Heart right ventricle (tissue), 16 donors: ENCODE results near the gene TKFC. TPM values are rescaled to one million over a fixed set of nuclear protein-coding genes. Genes with fewer than 3 reads are reported as not detected.

Source experiments
- ATAC-seq, 8 donors: fragments of 200-7000 bp; cut with Tn5 transposase; one replicate each; pipeline ENCODE4 v1.9.1; 2020; ENCODE audit warnings: mild to moderate bottlenecking in 8 of 8, moderate library complexity in 8 of 8, moderate number of reproducible peaks in 1 of 8
- DNase-seq, 2 donors: peaks; one replicate each; pipeline ENCODE4 v3.0.0-alpha.2; 2020
- H3K27ac ChIP-seq, 10 donors: fragments of 200-600 bp; sonication (generic) in 2 of 10; one replicate each; pipeline versions ENCODE4 v1.5.0 to v1.8.0; 2020 to 2022; ENCODE audit warnings: mild to moderate bottlenecking in 3 of 10
- H3K27me3 ChIP-seq, 7 donors: fragments of 200-600 bp; one replicate each; pipeline ENCODE4 v1.8.0; 2021 to 2022; ENCODE audit warnings: mild to moderate bottlenecking in 2 of 7
- H3K36me3 ChIP-seq, 9 donors: fragments of 200-600 bp; sonication (generic) in 1 of 9; one replicate each; pipeline versions ENCODE4 v1.5.0 to v1.8.0; 2020 to 2022; ENCODE audit warnings: mild to moderate bottlenecking in 2 of 9
- H3K4me1 ChIP-seq, 9 donors: fragments of 200-600 bp; sonication (generic) in 1 of 9; one replicate each; pipeline versions ENCODE4 v1.5.0 to v1.8.0; 2020 to 2022; ENCODE audit warnings: mild to moderate bottlenecking in 4 of 9
- H3K4me3 ChIP-seq, 10 donors: fragments of 200-600 bp; sonication (generic) in 2 of 10; one replicate each; pipeline versions ENCODE4 v1.5.0 to v1.8.0; 2020 to 2022; ENCODE audit warnings: mild to moderate bottlenecking in 7 of 10, moderate library complexity in 2 of 10
- H3K9me3 ChIP-seq, 11 donors: fragments of 200-600 bp in 10 of 11; sonication (generic) in 2 of 11; one replicate each; pipeline versions ENCODE4 v1.5.0 to v1.8.0; 2013 to 2022; ENCODE audit warnings: mild to moderate bottlenecking in 2 of 11, control low read depth in 1 of 11, moderate library complexity in 1 of 11
- CTCF ChIP-seq, 9 donors: fragments of 200-600 bp; sonication (generic) in 2 of 9; IDR thresholded peaks; one replicate each; pipeline versions ENCODE4 v1.5.0 to v1.8.0; 2021 to 2022; ENCODE audit warnings: antibody characterized with exemption in 9 of 9, mild to moderate bottlenecking in 5 of 9, moderate library complexity in 1 of 9
- WGBS, 2 donors: extraction: QIAGEN DNeasy Blood & Tissue Kit; methylation state at CpG; one replicate each; pipeline ENCODE4 v1.1.7; 2013; ENCODE audit warnings: inconsistent platforms in 1 of 2; 5-methylcytosine and 5-hydroxymethylcytosine counted together
- intact Hi-C, 10 donors: fragments of 100-400 bp; cut with DNase I; formaldehyde crosslinking; loops; one replicate each; pipeline versions ENCODE4 v1.11.1 to v1.14.2; 2022
- polyA plus RNA-seq, 2 donors: library from polyadenylated mRNA; stranded (reverse); fragments of 200-250 nt; gene quantifications; one replicate each; pipeline ENCODE4 v1.2.3, GENCODE V29; 2013
- total RNA-seq, 10 donors: library from RNA; stranded (reverse); fragmentation: NEBNext Ultra II Directional in 3 of 10; extraction: Animal tissue kit (Norgen Biotek cat#: 25700) in 3 of 10; gene quantifications; one replicate each; pipeline versions ENCODE4 v1.2.1 to v1.2.4, GENCODE V29; 2021 to 2023
- donor health status: Arrhythmogenic right ventricular cardiomyopathy.
- donor health status: ischemic (EF 13 %, LVEDD 7.1; RV severe dilation, severe dysfunction).
- donor health status: healthy with polysubstance abuse.
- donor health status: DM: no; HTN: yes; CAD: no.
- donor health status: DM: no; HTN: no; CAD: no.
- donor health status: ischemic (EF 25% LVEDD 6.9; RV normal size, moderate dysfunction).
- donor health status: ischemic (EF 25% LVEDD 5.7; RV mildly dilated, moderate dysfunction).
- donor health status: healthy.
- donor health status: DM: yes; HTN: yes; CAD: no.
- donor health status: Ischemic cardiomyopathy.
- donor health status: ischemic (EF 35%, LVEDD 5.7; RV mildly dilated, moderate dysfunction).
- donor health status: nonischemic (EF 11% LVEDD 7.7; RV severe dilation, severe dysfunction).
- donor health status: DM: yes; HTN: yes; CAD: no.
- donor health status: PGD.
- donor health status: ischemic (EF 29% LVEDD 5.4; RV normal size, mild dysfunction).
- donor health status: nonischemic (EF 23%, LVEDD 6.1; RV moderate dilation, normal function).

Gene TKFC
- total and polyA plus RNA-seq, 12 donors, result 11.8 to 26.1 (median 19.7) TPM

DNA sequence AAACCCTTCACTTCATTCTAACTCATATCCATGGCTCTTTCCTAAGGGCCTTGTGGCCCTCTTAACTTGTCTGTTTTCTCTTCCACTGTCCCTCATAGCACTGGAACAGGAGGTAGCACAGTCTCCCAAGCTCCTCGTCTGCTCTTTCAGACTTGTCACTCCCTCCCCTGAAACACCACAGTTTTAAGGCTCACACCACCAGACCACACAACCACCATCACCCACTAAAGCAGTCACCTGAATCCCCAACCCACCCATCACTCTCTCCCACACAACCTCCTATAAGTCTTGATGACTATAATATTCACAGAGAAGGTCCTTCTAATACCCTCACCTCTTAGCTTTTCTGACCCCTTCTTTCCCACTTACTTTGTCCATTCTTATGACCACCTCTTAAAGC, 26.8 kb upstream of the TKFC start:
- Histone ChIP-seq H3K4me3 (no peak overlapping the region), H3K4me1 (no peaks in the 10 kb centered on the region), H3K9me3 (no peaks in the 10 kb centered on the region), H3K27ac (no peak overlapping the region), H3K36me3 (peaks cover 0 to 100% (median 88%) of the 10 kb centered on the region in 9 donors), H3K27me3 (no peaks in the 10 kb centered on the region)
- ATAC-seq (no peak), DNase-seq (no peak)
- WGBS, 2 donors, result 95 to 97% methylated on average over 1 of the region's 1 CpG
- intact Hi-C loops, result no loop called here
- TF ChIP-seq CTCF (IDR thresholded peaks at IDR 0.05), result no peak

GRCh38 chr11:61307354-61307753, 25.7 kb upstream of the TKFC start:
- H3K36me3 ChIP-seq, result peaks cover 0 to 100% (median 89%) of the 10 kb centered on the region in 9 donors
- ATAC-seq (no peak), DNase-seq (no peak)
- WGBS, 2 donors, result 50 to 72% methylated on average over 1 of the region's 1 CpG
- no peaks in the 10 kb centered on the region for H3K4me1 ChIP-seq
- no peaks in the 10 kb centered on the region for H3K27me3 ChIP-seq
- no peak overlapping the region for H3K27ac ChIP-seq
- intact Hi-C loops, result no loop called here
- no peaks in the 10 kb centered on the region for H3K9me3 ChIP-seq
- no peak overlapping the region for H3K4me3 ChIP-seq
- TF ChIP-seq CTCF (IDR thresholded peaks at IDR 0.05), result no peak

- DNase-seq (no peak), ATAC-seq (no peak)
- WGBS, 2 donors, result 91 to 92% methylated on average over 4 of the region's 4 CpGs
- no peaks in the 10 kb centered on the region for H3K27me3 ChIP-seq
- no peak overlapping the region for H3K27ac ChIP-seq
- intact Hi-C loops, result no loop called here
- no peaks in the 10 kb centered on the region for H3K4me1 ChIP-seq
- H3K9me3 ChIP-seq, result no peaks in the 10 kb centered on the region
- no peak for TF ChIP-seq CTCF (IDR thresholded peaks at IDR 0.05)
- H3K36me3 ChIP-seq, result peaks cover 6 to 100% (median 91%) of the 10 kb centered on the region in 9 donors
- H3K4me3 ChIP-seq, result no peak overlapping the region
Observed at GRCh38 chr11:61309141-61309540, 23.9 kb upstream of the TKFC start.

DNA sequence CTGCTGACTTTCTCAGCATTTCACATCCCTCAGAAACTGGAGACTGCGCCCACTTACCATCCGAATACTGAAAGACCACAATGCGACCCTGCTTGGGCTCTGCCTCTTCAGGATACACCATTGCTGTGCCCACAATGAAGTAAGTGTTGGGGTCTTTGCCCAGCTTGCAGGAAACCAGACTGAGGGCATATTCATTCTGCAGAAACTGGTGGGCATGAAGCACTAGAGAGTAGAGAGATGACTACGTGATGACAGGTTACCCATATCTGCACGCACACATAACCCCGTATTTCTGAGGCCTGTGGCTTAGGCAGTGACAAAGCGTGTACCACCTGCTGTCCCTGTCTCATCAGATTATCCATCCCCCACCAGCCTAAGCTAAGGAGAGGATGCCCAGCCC, 23.3 kb upstream of the TKFC start:
- DNase-seq (no peak), ATAC-seq (no peak)
- H3K36me3 ChIP-seq, result peaks cover 6 to 100% (median 88%) of the 10 kb centered on the region in 9 donors
- no peak overlapping the region for H3K4me3 ChIP-seq
- intact Hi-C loops, result no loop called here
- WGBS, 2 donors, result 95 to 96% methylated on average over 7 of the region's 7 CpGs
- H3K27ac ChIP-seq, result no peak overlapping the region
- no peaks in the 10 kb centered on the region for H3K9me3 ChIP-seq
- TF ChIP-seq CTCF (IDR thresholded peaks at IDR 0.05), result no peak
- H3K27me3 ChIP-seq, result no peaks in the 10 kb centered on the region
- no peaks in the 10 kb centered on the region for H3K4me1 ChIP-seq
